Chondrocyte (in vitro differentiated cells): ENCODE results near the gene MYCBPAP. TPM values are rescaled to one million over a fixed set of nuclear protein-coding genes. Genes with fewer than 3 reads are reported as not detected.

Experiments used
- DNase-seq: peaks from one replicate; pipeline ENCODE4 v3.0.0; 2021; ENCODE audit warnings: mixed read lengths, low spot score
- H3K27ac Mint-ChIP-seq: one replicate; pipeline ENCODE4 v1.8.0; 2021; ENCODE audit warnings: mild to moderate bottlenecking, moderate library complexity, mixed read lengths; ENCODE audit not compliant: unreplicated experiment
- H3K27me3 Mint-ChIP-seq: 2 replicates; pipeline ENCODE4 v1.8.0; 2021; ENCODE audit warnings: low read depth, mixed read lengths
- H3K36me3 Mint-ChIP-seq: 2 replicates; pipeline ENCODE4 v1.8.0; 2021; ENCODE audit warnings: low read depth, mixed read lengths
- H3K4me1 Mint-ChIP-seq: 2 replicates; pipeline ENCODE4 v1.8.0; 2021; ENCODE audit warnings: low read depth, mild to moderate bottlenecking, mixed read lengths
- H3K4me3 Mint-ChIP-seq: one replicate; pipeline ENCODE4 v1.8.0; 2021; ENCODE audit warnings: mild to moderate bottlenecking, moderate library complexity, mixed read lengths; ENCODE audit not compliant: unreplicated experiment
- H3K9me3 Mint-ChIP-seq: 2 replicates; pipeline ENCODE4 v1.8.0; 2021; ENCODE audit warnings: low read depth, mixed read lengths
- total RNA-seq: library from RNA; stranded (reverse); gene quantifications from 3 replicates; pipeline ENCODE4 v1.2.1, GENCODE V29; 2021
- TF ChIP-seq, protein P1 (sequence below): fragments of 200-600 bp; sonication (generic); IDR thresholded peaks from 2 replicates; pipeline ENCODE4 v1.5.0; 2021; ENCODE audit warnings: antibody characterized with exemption, mild to moderate bottlenecking, moderate library complexity

The MYCBPAP gene
- total RNA-seq, 1 donor from 2014 or later, result 0.99 TPM

- TF ChIP-seq, protein P1, sequence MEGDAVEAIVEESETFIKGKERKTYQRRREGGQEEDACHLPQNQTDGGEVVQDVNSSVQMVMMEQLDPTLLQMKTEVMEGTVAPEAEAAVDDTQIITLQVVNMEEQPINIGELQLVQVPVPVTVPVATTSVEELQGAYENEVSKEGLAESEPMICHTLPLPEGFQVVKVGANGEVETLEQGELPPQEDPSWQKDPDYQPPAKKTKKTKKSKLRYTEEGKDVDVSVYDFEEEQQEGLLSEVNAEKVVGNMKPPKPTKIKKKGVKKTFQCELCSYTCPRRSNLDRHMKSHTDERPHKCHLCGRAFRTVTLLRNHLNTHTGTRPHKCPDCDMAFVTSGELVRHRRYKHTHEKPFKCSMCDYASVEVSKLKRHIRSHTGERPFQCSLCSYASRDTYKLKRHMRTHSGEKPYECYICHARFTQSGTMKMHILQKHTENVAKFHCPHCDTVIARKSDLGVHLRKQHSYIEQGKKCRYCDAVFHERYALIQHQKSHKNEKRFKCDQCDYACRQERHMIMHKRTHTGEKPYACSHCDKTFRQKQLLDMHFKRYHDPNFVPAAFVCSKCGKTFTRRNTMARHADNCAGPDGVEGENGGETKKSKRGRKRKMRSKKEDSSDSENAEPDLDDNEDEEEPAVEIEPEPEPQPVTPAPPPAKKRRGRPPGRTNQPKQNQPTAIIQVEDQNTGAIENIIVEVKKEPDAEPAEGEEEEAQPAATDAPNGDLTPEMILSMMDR, result no peak
- Mint-ChIP-seq H3K4me3 (peak overlapping the region; percentile 27), H3K9me3 (no peaks in the 10 kb centered on the region), H3K4me1 (peaks cover 50% of the 10 kb centered on the region), H3K27me3 (no peaks in the 10 kb centered on the region), H3K27ac (peak overlapping the region; percentile 73), H3K36me3 (no peaks in the 10 kb centered on the region)
- peak; percentile 26 for DNase-seq
These were observed 6.9 kb downstream of the MYCBPAP start for GRCh38 chr17:50514936-50515702.

- TF ChIP-seq, protein P1, result no peak
- H3K4me3 Mint-ChIP-seq, result no peak overlapping the region
These were observed 8.8 kb downstream of the MYCBPAP start for GRCh38 chr17:50517011-50517410.

DNA sequence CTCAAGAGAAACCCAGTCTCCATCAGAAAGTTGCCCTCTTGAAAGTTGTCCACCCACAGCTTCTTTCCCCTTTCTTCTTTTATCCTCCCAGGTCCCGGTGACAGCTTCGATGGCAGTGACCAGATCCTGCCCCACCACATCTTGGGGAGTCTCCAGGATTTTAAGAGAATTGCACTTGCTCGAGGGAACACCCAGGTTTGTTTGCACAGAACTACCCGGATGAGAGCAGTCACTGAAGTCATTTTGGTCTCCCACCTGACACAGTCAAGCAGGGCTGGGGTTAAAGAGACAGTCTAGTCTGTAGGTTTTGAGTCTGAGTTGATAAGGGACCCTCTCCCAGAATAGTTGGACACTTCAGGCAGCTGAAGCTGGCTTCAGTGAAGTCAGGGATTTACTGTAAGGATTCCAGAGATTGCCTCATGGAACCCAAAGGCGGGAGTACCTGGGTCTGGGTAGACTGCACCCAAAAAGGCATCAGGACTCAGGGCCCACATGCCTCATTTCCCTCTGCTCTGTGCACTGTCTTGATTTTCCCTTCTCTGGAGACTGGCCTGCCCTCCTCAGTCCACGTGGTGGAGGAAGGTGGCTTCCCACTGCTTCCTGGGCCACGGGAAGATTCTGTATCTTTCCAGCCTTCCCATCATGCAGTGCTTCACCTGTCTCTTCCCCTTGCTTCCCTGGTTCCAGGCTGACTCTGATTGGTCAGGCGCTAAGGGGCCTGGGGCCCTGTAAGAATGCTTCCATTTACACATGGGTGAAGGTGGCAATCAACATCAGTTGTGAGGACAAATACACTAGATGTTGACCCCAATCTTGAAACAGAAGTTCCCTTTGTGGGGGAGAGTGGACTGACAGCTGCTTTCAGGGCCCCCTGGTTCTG is 9.5 kb downstream of the MYCBPAP start:
- no peak for DNase-seq
- H3K4me3 Mint-ChIP-seq, result no peak overlapping the region
- TF ChIP-seq, protein P1, result no peak

More at GRCh38 chr17:50517011-50517410, 8.8 kb downstream of the MYCBPAP start:
- no peaks in the 10 kb centered on the region for H3K9me3 Mint-ChIP-seq
- peaks cover 36% of the 10 kb centered on the region for H3K4me1 Mint-ChIP-seq
- no peak for DNase-seq
- peak overlapping the region; percentile 3 for H3K27ac Mint-ChIP-seq
- H3K36me3 Mint-ChIP-seq, result no peaks in the 10 kb centered on the region
- no peaks in the 10 kb centered on the region for H3K27me3 Mint-ChIP-seq

GRCh38 chr17:50518384-50519023 is 10.3 kb downstream of the MYCBPAP start:
- Mint-ChIP-seq H3K27ac (peak overlapping the region; percentile 75), H3K4me1 (peaks cover 36% of the 10 kb centered on the region), H3K36me3 (no peaks in the 10 kb centered on the region), H3K9me3 (no peaks in the 10 kb centered on the region), H3K27me3 (no peaks in the 10 kb centered on the region), H3K4me3 (no peak overlapping the region)
- TF ChIP-seq, protein P1, result no peak
- DNase-seq, result no peak

More for the DNA sequence above, 9.5 kb downstream of the MYCBPAP start:
- Mint-ChIP-seq H3K4me1 (peaks cover 36% of the 10 kb centered on the region), H3K9me3 (no peaks in the 10 kb centered on the region), H3K27ac (no peak overlapping the region), H3K36me3 (no peaks in the 10 kb centered on the region), H3K27me3 (no peaks in the 10 kb centered on the region)
